T follicular helper cell (primary cell): ENCODE results near the gene EFCAB11.

Experiments used
- DNase-seq: peaks from one replicate; pipeline ENCODE4 v3.0.0-alpha.2; 2020; ENCODE audit warnings: low read depth
- total RNA-seq, 2 experiments: gene quantifications; one replicate each; lab custom pipeline; 2026; lab: John Stamatoyannopoulos, UW

EFCAB11 gene, protein sequence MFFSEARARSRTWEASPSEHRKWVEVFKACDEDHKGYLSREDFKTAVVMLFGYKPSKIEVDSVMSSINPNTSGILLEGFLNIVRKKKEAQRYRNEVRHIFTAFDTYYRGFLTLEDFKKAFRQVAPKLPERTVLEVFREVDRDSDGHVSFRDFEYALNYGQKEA
- total RNA-seq: 1.1 to 1.5 reads per million in 2 experiments

DNA sequence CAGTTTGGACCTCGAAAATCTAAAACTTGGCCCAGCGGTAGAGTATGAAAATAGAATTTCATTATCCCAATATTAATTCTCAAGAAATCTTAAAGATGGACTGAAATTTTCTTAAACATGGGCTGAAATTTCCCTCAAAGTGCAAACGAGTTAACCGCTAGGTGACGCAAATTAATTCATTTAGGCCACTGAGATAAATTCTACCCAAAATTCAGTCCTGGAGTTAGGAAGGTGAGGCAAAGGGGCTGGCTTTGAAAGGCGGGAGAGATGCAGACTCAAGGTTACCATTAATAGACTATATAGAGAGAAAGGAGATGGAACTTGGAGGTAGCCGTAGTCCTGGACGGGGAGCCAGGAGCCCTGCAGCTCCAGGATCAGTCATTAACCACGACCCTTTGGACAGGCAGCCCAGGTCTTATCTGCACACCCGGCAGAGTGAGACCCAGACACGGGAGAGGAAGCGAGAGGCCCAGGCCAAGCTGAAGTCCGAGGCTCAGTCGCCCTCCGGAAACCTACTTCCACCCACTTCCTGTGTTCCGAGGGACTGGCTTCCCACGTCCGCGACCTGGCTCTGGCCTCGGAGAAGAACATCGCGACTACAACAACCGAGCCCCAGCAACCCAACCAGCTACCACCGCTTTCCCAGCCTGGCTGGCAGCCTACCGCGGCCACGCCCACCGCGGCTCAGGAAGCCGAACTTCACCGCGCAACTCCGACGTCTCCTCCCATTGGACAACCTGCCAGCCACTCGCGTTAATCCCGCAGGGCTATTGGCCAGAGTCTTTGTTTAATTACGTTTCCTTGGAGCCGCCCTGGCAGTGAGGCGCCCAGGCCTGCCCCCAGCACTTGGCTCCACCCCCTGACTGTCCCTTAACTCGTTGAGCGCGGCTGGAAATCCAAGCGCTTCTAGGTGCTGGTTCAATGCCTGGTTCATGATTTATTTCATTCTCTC, at the start of gene EFCAB11:
EFCAB11 (minus strand) TSS at position 661 of the 952 bp plus-strand sequence; CDS start at position 591, 70 bp downstream.
- peak; percentile 93 for DNase-seq

DNA sequence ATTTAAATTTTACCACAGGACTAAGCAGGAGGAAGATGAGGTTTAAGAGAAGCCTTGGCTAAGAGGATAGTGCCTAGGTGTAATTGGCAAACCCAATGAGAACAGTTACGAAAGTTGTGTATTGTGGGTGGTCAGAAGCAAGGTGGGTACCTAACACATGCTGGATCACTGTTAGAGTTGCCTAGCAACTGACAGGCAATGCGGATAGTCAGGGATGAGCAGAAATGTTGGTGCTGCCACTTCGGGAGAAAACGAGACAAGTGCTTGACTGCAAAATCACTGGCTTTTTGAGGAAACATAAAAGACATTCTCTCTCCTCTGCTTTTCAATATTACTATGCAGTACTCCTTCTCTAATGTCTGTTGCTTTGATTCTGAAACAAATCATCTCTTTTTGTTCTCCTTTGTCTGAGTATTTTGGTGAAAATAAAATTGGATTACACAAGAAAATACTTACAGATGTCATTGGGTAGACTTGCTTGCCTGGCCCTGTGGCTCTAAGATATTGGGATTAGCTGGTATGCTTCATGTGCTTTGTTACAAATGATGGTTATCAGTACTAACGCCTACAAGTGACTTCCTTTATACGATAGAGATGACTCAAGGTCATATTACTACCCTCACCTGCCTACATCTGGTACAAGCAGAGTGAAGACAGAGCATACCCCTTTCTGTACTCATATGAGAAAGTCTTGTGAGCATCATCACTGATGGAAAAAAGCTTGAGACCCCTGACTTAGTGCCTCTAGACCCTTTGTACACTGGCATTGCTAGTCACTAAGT, 49.2 kb upstream of the EFCAB11 start:
- no peak for DNase-seq

DNA sequence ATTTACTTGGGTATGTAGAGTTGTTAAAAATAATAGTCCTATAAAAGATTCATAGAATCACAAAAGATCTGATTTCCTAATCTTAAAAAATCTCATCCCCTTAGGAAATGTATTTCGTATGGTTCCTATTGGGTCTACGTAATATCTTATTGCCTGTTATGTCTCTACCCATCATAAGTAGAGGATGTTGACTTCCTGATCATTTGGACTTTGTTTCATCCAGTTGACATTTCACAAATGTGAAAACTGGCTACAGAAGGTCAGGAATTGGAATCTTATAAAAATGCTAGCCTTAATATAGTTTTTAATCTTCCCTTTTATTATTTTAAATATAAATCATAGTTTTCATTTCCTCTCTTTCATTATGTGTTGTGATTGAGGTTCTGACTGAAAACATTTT, 46.4 kb upstream of the EFCAB11 start:
- no peak for DNase-seq

DNA sequence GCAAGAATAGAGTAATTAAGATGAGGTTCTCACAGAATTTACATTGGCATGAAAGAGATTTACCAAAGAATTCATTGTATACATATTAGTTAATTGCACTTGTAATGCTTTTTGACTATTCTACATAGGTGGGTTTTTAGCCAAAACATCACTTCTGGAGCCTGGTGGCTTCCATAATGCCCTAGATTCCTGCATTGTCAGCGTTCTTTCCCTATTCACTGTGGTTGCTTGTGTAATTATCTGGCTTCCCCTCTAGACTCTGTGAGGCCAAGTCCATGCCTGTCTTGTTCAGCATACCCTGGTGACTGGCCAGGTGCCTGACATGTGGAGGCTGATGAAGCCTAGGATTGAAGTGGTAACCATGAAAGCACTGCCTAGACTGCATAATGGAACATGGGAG, 42.4 kb upstream of the EFCAB11 start:
- DNase-seq: no peak

DNA sequence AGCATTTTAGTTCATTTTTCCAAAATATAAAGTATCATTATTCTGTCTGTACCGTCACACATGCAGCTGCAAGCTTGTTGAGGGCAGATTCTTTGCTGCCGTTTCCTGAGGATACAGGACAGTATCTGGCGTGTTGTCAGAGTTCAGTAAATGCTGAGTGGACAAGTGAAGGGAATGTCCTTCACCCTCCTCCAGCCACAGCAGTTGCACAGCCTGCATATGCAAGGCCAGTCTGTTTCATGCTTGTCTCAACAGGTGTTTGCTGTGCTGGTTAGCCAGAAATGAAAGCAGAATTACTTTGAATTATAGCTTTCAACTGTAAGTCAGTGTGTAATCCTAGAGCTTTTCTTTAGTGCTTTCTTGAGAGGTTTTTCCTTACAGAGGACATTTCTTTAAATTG, 37.7 kb upstream of the EFCAB11 start:
- DNase-seq: no peak

DNA sequence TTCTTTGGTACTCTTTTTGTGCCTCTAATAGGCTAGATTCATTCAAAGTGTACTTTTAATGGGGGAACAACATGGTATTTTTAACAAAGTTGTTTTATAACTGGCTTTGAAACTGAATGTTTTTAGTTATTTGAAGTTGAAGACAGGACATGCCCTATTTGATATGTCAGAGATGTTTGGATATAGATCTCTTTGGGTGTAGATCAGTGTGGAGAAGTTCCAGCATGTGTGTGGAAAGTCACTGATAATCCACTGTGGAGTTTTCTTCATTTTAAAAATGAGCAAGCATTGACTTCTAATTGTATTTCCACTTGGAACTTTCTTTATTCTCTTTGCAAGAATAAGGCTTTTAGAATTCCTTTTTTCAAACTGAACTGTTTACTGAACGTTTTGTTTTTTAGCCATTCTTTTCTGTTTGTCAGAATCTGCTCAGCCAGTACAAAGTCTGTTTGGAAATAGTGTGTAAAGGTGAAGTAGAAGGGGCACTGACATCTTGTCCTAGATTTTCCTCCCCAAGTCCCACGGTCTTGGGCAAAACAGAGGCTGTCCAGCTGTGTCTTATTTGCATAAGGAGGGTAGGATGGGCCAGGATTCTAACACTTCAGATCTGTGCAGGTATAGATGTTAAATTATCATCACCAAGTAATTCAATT, 36.2 kb upstream of the EFCAB11 start:
- DNase-seq: no peak

DNA sequence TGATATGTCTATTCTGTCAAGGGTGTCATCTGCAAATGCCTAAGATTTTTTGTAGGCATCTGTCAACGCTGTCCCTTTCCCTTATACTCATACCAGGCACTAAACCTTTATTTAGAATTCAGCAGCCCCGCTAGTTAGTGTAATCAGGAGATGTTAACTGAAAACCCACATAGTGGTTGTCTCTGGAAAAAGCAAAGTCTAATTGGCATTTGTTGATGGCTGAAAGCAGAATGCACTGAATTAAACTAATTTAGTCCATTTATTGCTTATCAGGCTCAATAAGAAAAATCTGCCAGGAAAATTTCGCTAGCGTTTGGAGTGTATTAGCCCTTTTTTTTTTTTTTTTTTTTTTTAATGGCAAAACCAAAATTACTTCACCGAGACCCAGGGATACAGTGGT, 35.7 kb upstream of the EFCAB11 start:
- no peak for DNase-seq

DNA sequence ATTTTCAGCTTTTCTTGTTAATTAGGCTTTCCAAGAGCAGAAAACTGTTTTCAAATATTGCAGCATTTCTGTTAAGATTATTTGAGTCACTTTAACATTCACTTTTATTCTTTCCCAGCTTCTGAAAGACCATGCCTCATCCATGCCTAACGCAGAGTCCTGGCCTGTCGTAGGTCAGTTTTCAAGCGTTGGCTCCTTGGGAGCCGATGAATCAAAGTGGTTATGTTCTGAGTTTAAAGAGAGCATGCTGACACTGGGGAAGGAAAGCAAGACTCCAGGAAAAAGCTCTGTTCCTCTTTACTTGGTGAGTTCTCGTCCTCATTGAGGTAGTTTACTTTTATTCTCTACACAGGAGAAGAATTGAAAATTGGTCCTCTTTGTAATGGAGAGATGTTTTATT, 34.3 kb upstream of the EFCAB11 start:
- no peak for DNase-seq

DNA sequence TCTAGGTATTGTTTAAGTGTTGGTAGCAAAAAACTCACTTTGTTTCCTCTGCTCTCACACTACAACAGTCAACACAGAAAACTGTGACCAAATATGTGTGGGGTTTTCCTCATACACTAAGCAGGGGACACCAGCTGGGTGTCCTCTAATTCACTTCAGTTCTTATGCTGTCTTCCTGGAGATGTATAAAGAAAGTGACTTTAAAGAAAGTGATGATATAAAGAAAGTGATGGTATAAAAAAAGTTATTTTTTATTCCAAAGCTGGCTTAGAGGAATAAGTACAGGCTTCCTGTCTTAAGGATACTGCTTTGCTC, 32.6 kb upstream of the EFCAB11 start:
- DNase-seq: no peak

DNA sequence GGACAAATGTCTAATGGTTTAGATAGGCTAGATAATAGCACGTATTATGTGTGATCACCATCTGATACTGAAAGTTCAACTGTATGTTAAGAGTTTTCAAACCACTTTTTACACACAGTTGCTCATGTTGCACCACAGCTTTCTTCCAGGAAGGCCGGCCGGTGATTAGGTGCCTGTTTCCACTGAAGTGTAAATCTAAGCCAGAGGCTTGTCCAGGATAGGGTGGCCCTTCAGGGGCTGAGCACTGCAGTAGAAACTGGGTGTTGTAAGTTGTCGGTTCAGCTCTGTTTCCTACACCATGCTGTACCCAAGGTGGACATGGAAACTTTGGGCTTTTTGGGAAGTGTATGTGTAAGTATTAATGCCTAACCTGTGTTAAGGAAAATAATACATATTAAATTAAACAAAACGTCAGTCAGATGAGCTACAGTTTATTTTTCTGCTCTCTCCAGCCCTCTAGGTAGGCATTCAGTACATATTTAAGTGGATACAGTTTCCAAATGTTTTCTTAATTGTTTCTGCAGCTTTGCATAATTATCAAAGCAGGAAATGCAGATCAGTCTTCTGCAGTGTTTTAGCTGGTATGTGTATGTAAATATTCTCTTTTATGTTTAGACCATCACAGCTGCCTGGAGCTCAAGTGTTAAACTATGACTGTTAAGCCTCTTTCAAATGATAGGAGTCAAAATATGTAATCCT, 32.1 kb upstream of the EFCAB11 start:
- no peak for DNase-seq

DNA sequence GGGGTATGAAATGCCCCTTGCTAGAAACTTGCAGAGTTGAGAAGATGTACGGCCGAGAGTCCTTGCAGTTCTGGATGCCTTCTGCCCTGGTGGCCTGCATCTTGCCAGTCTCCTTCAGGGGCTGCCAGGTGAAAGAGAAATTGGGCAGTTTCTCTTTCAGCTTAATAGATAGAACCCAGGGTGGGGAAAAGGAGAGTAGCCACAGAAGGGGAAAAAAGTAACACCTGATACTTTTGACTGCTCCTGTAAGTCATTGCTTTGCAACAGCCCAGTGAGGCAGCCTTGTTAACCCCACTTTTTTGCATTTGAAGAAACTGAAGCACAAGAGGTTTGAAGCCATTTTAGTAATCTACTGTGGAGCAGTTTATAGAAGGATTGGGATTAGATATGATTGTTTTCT, 28.8 kb upstream of the EFCAB11 start:
- DNase-seq: no peak

DNA sequence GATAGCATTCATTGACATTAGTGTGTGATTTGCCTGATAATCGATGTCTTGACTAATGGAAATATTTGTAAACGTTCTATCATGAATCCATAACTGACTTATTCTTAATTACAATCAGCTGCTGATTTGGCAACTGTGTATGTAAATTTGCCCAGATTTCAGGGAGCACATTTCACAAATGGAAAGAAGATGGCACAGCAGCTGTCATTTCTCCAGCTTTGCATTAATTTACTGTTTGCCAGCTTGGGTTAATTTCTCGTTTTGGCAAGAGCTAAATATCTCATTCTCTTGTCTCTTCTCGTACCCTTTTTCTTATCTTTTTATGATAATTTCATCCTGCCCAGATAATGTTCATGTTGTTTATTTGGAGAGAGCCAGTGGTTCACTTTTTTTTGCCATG, 24.1 kb upstream of the EFCAB11 start:
- DNase-seq: no peak

DNA sequence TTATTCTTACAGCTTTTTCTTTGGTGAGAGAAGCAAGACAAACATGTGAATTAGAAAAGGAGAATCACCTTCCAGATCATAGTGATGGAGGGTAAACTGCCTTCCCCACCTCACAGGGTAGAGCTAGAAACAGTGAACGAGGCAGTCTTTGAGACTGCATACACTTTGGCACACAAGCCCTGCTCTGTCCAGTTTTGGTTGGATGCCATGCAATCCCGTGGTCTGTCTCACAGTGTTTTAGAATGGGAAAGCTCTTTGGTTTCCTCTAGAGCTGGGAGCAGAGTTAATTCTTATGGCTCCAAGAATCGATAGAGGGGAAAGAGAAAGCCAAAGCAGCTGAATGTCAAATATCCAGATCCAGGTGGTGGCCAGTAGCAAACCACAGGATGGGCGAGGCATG, 23.1 kb upstream of the EFCAB11 start:
- no peak for DNase-seq

DNA sequence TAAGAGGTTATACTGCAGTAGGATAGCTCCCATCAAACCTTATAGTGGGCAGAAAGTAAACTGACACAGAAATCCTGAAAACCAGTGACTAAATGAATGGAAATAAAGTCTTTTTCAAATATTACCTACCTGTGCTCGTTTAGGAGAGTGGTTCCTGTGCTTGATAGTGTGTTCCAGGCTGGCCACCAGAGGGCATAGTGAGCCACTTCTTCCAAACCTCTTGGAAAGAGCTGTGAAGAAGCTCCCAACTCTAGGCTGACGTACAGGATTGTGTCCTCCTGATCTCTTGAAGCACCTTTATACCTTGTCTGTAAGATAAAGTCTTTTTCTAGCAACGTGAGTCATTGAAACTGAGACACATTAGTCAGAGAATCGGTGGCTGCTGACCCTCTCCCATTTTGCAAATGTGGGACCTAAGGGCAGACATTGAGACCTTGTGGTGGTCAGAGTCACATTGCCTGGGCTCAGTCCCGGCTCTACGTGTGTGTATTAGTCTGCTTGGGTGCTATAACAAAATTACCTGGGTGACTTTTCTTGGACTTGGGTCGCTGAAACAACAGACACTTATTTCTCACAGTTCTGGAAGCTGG, 18.8 kb upstream of the EFCAB11 start:
- peak; percentile 18 for DNase-seq

DNA sequence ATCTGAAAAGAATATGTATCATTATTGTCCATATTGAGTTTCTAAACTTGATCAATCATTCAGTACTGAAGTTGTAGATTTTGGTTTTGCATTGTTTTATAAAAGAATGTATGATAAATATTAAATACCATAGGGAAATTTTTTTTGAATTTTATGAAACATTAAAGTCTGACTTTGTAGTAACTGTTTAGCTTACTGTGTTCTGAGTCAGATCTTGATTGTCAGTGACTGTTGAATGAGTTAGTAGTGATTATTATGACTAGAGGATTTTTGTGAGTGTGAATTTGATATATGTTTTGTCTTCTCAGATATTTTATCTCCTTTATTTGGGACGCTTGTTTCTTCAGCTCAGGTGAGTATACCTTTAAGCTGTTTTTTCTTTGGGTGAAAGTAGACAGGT, 11.3 kb upstream of the EFCAB11 start:
- no peak for DNase-seq

DNA sequence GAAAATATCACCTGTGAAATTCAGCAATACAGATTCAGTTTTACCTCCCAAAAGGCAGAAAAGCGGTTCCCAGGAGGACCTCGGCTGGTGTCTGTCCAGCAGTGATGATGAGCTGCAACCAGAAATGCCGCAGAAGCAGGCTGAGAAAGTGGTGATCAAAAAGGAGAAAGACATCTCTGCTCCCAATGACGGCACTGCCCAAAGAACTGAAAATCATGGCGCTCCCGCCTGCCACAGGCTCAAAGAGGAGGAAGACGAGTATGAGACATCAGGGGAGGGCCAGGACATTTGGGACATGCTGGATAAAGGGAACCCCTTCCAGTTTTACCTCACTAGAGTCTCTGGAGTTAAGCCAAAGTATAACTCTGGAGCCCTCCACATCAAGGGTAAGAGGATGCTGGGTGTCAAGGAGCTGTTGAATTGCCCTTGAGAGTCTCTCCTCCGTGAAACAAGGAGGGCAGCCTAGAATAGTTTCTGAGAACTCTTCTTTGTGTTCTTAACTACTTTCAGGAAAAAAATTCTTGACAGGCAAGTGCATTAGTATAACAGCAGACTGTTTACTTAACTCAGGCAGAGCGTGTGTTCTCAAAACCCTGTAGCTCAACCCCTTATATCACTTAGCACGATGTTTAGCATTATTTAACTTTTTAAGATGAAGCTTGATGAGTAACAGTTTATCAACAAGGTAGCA, 8.9 kb upstream of the EFCAB11 start:
- DNase-seq: no peak

DNA sequence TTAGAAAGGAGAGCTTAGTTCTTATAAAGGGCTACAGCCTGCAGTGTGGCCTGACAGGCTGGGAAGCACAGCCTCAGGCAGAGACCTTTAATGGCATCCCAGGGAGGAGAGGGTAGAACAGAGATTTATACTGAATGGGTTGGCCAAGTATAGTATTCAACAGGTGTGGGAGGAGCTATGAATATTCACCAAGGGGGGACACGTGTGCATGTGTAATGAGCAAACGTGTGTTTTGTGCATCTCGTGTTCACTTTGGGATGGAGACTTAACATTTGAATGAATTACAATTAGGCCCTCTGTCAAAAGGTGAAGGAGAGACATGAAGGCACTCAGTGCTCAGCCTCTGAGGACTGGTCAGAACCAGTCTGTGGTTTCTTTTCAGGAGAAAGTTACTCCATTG, 6.4 kb upstream of the EFCAB11 start:
- no peak for DNase-seq

DNA sequence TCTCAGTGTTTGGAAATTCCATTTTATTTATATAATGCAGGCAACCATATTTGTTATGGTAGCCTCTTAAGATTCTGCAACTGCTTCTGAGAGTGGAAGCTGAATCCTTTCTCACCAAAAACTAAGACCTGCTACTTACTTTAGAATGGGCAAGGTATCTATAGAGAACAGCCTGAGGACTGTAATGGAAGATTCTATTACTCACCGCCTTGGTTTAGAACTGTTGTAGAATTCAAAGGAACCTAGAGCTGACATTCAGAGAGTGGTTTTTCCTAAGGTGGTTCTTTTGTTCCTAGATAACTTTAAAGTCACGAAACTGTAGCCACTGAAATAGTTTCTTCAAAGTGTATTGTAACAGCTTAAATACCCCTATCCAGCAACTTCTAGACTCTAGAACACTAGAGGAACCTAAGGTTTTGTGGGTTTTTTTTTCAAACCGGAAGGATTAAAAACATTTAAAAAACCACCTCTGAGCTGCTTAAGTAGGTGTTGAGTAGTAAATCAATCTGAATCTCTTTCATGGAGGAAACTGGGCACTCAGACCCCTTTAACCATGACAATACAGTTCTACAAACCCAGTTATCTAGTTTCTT, 5.4 kb upstream of the EFCAB11 start:
- no peak for DNase-seq

DNA sequence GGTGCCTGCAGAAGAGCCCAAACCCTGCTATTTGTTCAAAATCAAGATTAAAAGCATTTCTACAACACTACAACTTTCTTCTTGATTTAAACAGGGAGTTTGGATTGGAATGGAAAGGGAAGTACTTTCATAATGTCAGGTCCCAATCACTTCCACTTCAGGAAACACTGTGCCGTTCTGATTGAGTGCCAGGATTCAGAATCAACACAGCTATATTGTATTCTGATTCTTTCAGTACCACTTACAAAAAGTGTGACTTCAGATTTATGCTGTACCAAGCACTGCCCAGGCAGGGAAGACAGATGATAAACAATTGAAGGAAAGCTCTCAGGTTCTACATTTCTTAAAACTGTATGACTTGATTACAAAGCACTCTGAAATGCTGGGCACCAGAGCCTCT, 4.4 kb upstream of the EFCAB11 start:
- DNase-seq: no peak

DNA sequence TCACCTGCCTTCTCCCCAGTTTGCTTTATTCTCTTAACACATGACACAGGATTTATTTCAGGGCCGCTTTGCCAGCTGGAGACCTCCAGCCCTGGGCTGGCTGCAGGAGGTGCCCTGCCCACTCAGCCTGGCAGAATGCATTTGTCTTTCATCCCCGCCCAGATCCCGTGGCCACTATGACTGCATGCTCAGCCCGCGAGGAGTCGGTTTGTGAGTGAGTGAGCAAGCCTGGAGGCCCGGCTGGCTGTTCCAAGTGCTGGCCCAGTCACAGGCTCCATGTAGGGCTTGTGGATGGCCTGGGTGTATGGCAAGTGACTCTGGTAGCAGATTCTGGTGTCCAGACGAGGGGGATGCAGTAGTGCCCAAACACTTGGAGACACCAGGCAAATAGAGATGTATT, 3.3 kb upstream of the EFCAB11 start:
- no peak for DNase-seq
